ENCODE data around the gene TTLL6.

The TTLL6 gene

DNA sequence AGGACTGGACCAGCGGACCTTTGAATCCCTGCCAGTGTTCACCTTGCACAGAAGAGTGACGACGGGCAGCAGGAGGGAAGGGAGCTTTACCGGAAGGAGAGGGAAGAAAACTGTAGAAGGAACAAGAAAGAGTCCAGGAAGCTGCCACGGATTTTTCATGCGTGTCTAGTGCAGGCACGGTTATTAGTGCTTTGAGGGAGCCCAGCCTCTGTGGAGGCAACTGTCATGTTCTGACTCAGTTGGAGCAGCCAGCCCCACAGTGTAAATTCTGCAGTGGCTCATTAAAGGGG is 82.0 kb downstream of the TTLL6 start:
- no peak for DNase-seq

DNA sequence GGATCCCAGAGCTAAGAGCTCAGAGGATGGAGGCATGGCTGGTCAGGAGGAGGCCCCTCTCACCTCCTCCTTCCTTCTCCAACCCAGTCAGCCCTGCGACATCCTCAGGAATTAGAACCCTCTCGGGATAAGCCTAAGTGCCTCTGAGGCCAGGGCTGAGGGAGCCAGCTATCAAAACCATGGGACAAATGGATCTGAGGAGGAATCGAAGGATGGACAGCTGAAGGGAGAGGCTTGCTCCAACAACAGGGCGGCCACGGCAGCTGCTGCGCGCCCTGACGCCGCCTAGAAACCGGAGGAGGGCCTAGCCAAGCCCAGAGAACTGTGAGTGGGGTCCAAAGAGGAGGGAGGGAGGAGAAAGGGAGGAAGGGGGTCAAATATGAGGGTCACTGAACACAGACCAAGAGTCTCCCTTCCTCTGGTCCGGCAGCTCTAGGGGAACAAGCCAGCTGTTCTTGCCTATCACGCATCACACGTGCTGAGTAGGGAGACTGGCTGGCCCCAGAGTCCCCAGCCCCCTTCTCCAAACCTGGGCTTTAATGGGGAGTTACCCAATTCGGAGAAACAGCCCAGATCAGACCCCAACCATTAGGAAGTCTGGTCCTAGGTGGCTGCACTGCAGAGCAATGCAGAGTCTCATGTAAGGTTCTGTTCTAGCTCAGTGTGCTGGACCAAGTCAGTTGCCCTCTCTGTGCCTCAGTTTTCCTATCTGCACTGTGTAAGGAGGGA is 82.5 kb downstream of the TTLL6 start:
- no peak for DNase-seq

DNA sequence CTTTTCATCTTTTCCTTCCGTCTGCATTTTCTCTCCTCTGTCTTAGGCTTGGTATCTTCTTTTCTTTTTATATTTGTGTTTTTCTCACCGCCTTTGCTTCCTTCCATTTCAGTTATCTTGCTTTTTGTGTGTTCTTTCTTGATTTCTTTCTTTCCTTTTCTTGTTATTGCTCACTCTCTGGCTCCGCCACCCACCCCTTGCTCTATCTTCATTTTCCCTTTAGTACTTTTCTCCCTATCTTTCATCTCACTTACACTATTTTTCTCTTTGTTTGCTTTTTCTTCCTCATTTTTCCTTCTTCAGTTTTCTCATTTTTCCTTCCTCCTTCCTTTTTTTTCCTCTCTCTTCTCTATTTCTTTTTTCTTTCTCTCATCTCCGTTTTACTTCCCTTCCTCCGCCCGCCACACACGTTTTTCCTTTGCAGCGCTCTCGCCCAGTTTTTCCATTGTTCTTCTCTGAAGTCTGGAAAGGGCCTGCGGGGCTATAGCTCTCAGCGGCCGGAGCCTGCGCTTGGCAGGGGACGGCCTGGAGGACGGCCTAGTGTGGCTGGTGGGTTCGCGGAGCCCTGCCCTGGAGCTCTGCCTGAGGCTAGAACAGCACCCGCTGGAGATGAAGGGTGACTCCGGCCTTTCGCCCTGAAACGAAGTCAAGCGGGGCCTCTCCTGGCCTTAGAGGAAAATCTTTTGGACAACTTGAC is 83.2 kb downstream of the TTLL6 start:
- no peak for DNase-seq

GRCh38 chr17:48732688-48733629 is 84.1 kb downstream of the TTLL6 start:
- no peak for DNase-seq

DNA sequence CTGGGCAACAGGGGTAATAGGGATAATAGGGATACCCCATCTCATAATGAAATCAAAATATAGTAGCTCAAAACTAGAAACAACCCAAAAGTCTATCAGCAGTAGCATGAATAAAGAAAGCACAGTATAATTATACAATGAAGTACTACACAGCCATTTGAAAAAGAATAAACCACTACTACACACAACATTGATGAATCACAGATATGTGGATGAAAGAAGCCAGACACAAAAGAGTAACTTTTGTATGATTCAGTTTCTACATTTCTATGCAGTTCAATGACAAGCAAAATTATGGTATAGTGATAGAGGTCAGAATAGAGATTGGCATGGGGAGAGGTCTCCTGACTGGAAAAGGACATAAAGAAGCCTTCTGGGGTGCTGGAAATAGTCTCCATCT is 85.7 kb downstream of the TTLL6 start:
- DNase-seq: no peak

DNA sequence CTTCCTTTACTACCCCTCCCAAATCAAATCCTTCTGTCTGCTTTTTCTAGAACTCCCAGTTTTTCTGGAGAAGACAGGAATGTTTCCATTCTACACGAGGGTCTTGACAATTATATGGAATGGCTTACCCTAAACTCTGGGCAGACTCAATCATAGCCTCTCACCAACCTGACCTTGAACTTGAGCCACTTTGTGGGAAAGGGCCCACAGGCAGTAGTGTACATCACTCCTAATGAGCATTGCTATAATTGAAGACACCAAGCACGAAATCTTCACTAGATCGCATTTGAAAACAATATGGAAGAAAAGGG is 86.8 kb downstream of the TTLL6 start:
- no peak for DNase-seq

DNA sequence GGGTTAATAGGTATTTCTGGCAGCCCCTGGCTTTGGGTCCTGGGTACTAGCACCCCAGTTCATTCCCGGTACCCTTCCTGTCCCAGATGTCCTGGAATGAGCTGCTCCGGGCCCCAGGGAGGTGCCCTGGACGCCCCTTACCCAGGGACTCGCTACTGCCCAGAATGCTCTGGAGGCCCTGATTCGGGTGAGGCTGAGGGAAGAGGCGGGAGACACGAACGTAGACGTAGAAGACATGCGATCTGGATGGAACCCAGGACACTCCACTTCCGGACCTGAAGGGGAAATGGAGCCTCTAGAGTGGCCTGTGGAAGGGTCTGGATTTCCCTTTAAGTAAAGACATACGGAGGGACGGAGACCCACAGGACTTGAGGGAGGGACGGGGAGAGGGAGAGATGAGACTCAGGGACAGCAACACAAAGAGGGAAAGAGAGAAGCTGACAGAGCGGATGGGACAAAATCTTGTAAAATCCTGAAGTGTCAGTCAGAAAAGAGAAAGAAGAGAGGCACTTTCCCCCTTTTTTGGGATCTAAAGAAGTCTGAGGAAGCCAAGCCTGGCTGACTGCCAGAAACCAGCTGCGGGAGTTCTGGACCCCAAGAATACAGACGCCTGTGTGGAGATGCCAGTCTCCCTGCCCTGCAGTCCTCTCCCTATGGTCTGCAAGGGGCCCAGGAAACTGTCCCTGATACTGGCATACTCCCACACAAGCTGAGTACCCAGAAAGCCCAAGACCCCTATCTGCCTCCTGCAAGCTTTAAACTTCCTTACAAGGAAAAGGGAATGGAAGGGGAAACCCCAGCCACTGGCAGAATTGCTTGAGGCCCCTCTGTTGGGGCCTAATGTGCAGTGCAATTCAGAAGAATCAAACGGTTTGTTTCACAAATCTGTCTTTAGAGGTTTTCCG is 87.4 kb downstream of the TTLL6 start:
- no peak for DNase-seq

- no peak for DNase-seq
Observed at GRCh38 chr17:48728232-48729231, 88.5 kb downstream of the TTLL6 start, which contains the start of gene HOXB13. HOXB13 (minus strand) TSS chr17:48728750; CDS start chr17:48728593, 157 bp downstream.

DNA sequence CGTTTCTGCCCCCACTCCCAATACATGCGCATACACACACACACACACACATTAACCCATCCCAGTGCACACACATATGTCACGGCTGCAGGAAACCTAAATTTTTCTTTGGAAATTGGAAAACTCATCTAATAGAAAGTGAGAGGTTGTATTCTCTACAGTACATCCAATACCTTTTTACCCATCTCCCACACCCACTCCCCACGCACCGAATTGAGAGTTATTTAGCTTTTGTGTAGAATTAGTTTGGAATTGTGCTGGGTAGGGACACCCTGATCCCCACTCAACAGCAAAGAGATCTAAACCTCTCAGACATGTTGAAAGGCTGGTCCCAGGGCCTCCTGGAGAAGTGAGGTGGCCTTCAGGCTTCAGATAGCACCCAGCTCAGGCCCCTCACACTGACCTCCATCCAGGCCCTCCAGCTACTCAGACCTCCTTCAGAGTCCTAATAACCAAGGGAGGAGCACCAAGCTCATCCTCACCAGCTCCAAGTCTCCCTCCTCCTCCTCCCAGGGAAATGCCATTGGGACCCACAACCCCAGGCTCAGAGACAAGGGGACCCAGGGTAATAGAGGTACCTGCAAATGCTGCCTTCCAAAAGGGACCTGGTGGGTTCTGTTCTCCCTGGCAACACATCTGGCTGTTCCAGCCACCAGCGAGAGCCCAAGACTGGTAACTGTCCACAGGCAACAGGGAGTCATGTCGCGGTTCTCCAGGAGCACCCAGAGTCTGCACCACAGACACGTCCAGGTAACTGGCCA is 89.4 kb downstream of the TTLL6 start:
- no peak for DNase-seq

- DNase-seq: no peak
Observed at GRCh38 chr17:48726916-48727286, 90.1 kb downstream of the TTLL6 start.

GRCh38 chr17:48726114-48726915 is 90.7 kb downstream of the TTLL6 start:
- DNase-seq: no peak

DNA sequence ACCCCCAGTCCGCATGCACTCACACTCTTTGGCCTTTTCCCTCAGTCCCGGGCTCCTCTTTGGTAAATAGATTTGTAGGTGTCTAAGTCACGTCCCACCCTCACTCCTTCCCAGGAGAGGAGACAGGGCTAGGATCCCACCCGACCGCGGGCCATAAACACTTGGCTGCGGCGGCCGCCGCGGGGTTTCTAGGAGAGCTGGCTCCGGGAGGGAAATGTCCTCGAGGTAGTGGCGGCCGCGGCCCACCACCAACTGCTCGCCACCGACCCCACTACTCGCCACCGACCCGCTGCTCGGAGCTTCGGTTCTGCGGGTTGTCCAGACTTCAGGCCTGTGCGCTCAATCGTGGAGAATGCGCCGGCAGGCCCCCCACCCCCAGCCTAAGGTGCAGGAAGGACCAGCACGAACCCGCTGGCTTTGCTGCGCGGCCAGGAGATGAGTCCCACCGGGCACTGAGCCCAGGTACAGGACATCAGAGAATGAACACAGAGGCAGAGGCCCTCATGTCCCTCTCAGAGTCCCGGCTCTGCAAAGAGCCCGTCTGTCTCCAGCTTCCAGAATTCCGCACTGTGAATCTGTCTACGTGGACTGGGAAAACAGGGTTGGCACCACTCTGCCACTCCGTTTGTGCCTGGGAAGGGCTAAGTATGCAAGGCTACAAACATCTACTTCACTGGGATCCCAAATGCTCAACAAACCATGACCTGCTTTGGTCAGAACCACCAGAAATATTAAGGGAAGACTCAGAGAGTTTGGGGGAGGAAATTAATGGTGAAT is 91.6 kb downstream of the TTLL6 start:
- DNase-seq: no peak

GRCh38 chr17:48725004-48725287 is 92.1 kb downstream of the TTLL6 start:
- no peak for DNase-seq

DNA sequence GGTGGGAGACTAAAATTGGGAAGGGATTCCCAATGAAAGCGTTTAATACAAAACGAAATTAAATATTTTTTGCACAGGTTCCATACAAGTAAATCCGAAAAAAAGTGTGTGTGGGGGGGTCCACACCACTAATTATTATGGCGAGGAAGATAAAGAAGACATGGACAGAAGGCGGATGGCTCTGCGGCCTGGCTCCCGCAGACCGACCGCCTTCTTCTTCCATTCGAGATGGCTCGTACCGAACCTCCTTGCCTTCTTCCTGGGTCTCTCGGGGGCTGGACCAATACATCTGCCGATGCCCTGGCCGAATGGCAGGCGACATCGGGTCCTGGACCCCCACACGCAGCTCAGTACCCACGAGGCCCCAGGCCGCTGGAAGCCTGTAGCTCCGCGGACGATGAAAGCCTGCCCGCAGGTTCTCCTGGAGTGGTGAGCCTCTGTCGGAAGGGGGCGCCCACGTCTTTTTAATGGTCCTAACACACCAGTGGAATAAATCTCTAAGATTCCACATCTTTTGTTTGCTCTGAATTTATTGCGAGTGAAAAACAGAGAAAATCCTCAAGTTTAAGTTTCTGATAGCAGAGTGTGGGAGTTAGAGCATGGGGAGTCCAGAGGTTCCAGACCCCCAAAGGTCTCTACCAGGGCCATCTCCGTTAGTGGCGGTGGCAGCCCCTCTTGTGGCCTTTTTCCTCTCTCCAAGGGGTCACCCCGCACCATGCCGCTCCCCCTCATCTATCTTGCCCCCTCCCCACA is 92.6 kb downstream of the TTLL6 start:
- DNase-seq: peak; percentile 59

- DNase-seq: no peak
Observed at GRCh38 chr17:48723423-48724250, 93.4 kb downstream of the TTLL6 start.

GRCh38 chr17:48722915-48723422 is 94.1 kb downstream of the TTLL6 start, which contains the start of gene PRAC2:
PRAC2 (plus strand) TSS chr17:48723185; CDS start chr17:48724411, 1,226 bp downstream.
- no peak for DNase-seq
